GM12878 (cell line): ENCODE data around the gene GPRC5C. TPM values are rescaled to one million over a fixed set of nuclear protein-coding genes. Genes with fewer than 3 reads are reported as not detected.

Source experiments
- ATAC-seq: fragments of 200-7000 bp; cut with Tn5 transposase; 3 replicates; pipeline ENCODE4 v1.9.1; 2020; ENCODE audit warnings: mild to moderate bottlenecking, moderate library complexity
- BruUV-seq: library from RNA; stranded (reverse); fragments of 400-500 nt; replicated peaks from 2 replicates; lab custom pipeline; 2021; lab: Mats Ljungman, UMichigan
- CTCF ChIA-PET: fragments of 300-600 bp; sonication (Branson Sonifier 250); formaldehyde crosslinking; extraction: SDS; loops from one replicate; lab custom pipeline; 2021; ENCODE audit warnings: inconsistent platforms; lab: Yijun Ruan, JAX
- POLR2A ChIA-PET: fragments of 350-600 bp; formaldehyde crosslinking; extraction: SDS; loops from one replicate; lab custom pipeline; 2021; ENCODE audit warnings: inconsistent platforms; lab: Charles Lee
- RAD21 ChIA-PET: fragments of 300-600 bp; sonication (Branson Sonifier 250); formaldehyde crosslinking; loops from one replicate; lab custom pipeline; 2023; ENCODE audit warnings: antibody characterized with exemption; ENCODE audit not compliant: unreplicated experiment; lab: Charles Lee
- SMC1A ChIA-PET: fragments of 300-600 bp; sonication (Branson Sonifier 250); formaldehyde crosslinking; loops from one replicate; lab custom pipeline; 2023; ENCODE audit not compliant: unreplicated experiment, uncharacterized antibody; lab: Charles Lee
- DNase-seq: peaks from one replicate; pipeline ENCODE4 v3.0.0-alpha.2; 2011; ENCODE audit warnings: low read depth, low spot score
- FAIRE-seq: peaks from 3 replicates; lab custom pipeline; 2011; peaks lifted over from hg19 to GRCh38; lab: Jason Lieb, UNC
- H2AFZ ChIP-seq: 2 replicates; pipeline ENCODE4 v1.6.0; 2011; ENCODE audit warnings: low read depth, low read length, control low read depth; ENCODE audit not compliant: control insufficient read depth
- H3K27ac ChIP-seq: 2 replicates; pipeline ENCODE4 v1.5.1; 2011; ENCODE audit warnings: control low read depth; ENCODE audit not compliant: control insufficient read depth, insufficient read depth
- H3K27me3 ChIP-seq, 2 experiments: replicated peaks in 1 of 2; 2 replicates each; pipeline versions ENCODE4 v1.6.0 to v1.6.1; 2011; ENCODE audit warnings: low read length in 1 of 2; ENCODE audit not compliant: control insufficient read depth in 2 of 2, insufficient read depth in 2 of 2
- H3K36me3 ChIP-seq, 2 experiments: 2 replicates each; pipeline ENCODE4 v1.5.1; 2011; ENCODE audit warnings: low read length in 1 of 2; ENCODE audit not compliant: control insufficient read depth in 2 of 2, insufficient read depth in 2 of 2
- H3K4me1 ChIP-seq: 2 replicates; pipeline ENCODE4 v1.6.1; 2011; ENCODE audit warnings: mild to moderate bottlenecking, low read length, moderate library complexity, mixed read lengths; ENCODE audit not compliant: control insufficient read depth, insufficient read depth
- H3K4me2 ChIP-seq: 2 replicates; pipeline ENCODE4 v1.6.0; 2011; ENCODE audit warnings: control low read depth; ENCODE audit not compliant: control insufficient read depth, insufficient read depth
- H3K4me3 ChIP-seq: fragments of 200-600 bp; sonication (generic); 2 replicates; pipeline ENCODE4 v1.5.1; 2016
- H3K79me2 ChIP-seq: 2 replicates; pipeline ENCODE4 v1.6.0; 2011; ENCODE audit warnings: low read length; ENCODE audit not compliant: control insufficient read depth, insufficient read depth
- H3K9ac ChIP-seq: 2 replicates; pipeline ENCODE4 v1.8.0; 2011; ENCODE audit warnings: low read length, control low read depth, mixed read lengths; ENCODE audit not compliant: control insufficient read depth, insufficient read depth
- H3K9me3 ChIP-seq: replicated peaks from 3 replicates; pipeline ENCODE4 v1.5.1; 2011; ENCODE audit warnings: mild to moderate bottlenecking, low read length; ENCODE audit not compliant: control insufficient read depth, insufficient read depth
- H4K20me1 ChIP-seq: 2 replicates; pipeline ENCODE4 v1.6.0; 2011; ENCODE audit not compliant: control insufficient read depth, insufficient read depth
- BACH1 ChIP-seq: fragments of 450-650 bp; IDR thresholded peaks from 2 replicates; pipeline ENCODE4 v1.6.1; 2017; ENCODE audit warnings: mild to moderate bottlenecking, borderline replicate concordance
- CBX5 ChIP-seq: sonication (generic); IDR thresholded peaks from 2 replicates; pipeline ENCODE4 v1.6.1; 2016; ENCODE audit warnings: low read depth, moderate library complexity, mild to moderate bottlenecking, inconsistent platforms
- DPF2 ChIP-seq: fragments of 450-650 bp; IDR thresholded peaks from 2 replicates; pipeline ENCODE4 v1.6.1; 2017; ENCODE audit warnings: mild to moderate bottlenecking
- ESRRA ChIP-seq: IDR thresholded peaks from 2 replicates; pipeline ENCODE4 v1.6.1; 2012; ENCODE audit warnings: mild to moderate bottlenecking, low read length, improper control_type of control experiment
- IKZF2 ChIP-seq, 2 experiments: fragments of 450-650 bp; IDR thresholded peaks; 2 replicates each; pipeline ENCODE4 v1.6.1; 2017; ENCODE audit warnings: mild to moderate bottlenecking in 2 of 2, moderate library complexity in 2 of 2
- MTA2 ChIP-seq: fragments of 450-650 bp; IDR thresholded peaks from 2 replicates; pipeline ENCODE4 v1.6.1; 2016; ENCODE audit warnings: low read depth, mild to moderate bottlenecking, moderate library complexity
- NBN ChIP-seq: fragments of 450-650 bp; IDR thresholded peaks from 2 replicates; pipeline ENCODE4 v1.6.1; 2016
- PAX8 ChIP-seq: fragments of 450-650 bp; IDR thresholded peaks from 2 replicates; pipeline ENCODE4 v1.6.1; 2017; ENCODE audit warnings: mild to moderate bottlenecking, moderate library complexity
- POU2F2 ChIP-seq: IDR thresholded peaks from 3 replicates; pipeline ENCODE4 v1.6.1; 2011; ENCODE audit warnings: low read depth, mild to moderate bottlenecking, low read length, borderline replicate concordance
- RUNX3 ChIP-seq: IDR thresholded peaks from 2 replicates; pipeline ENCODE4 v1.6.1; 2012; ENCODE audit warnings: low read length, inconsistent platforms
- SPI1 ChIP-seq: IDR thresholded peaks from 2 replicates; pipeline ENCODE4 v1.6.1; 2011; ENCODE audit warnings: low read depth, mild to moderate bottlenecking, low read length, moderate library complexity, borderline replicate concordance; ENCODE audit not compliant: insufficient read depth
- STAT1 ChIP-seq: fragments of 450-650 bp; conservative IDR thresholded peaks from 2 replicates; pipeline ENCODE4 v1.6.1; 2014; ENCODE audit warnings: antibody characterized with exemption, mild to moderate bottlenecking
- ZNF217 ChIP-seq: fragments of 450-650 bp; IDR thresholded peaks from 2 replicates; pipeline ENCODE4 v1.6.1; 2017; ENCODE audit warnings: antibody characterized with exemption, mild to moderate bottlenecking
- WGBS: methylation state at CpG from one replicate; pipeline ENCODE4 v1.1.6; 2016; ENCODE audit warnings: low lambda C conversion rate; ENCODE audit not compliant: insufficient replicate concordance, insufficient coverage; ENCODE audit errors: missing lambda C conversion rate; 5-methylcytosine and 5-hydroxymethylcytosine counted together
- in situ Hi-C: fragments of 300-500 bp; cut with MboI; formaldehyde crosslinking; loops from 9 replicates; pipeline ENCODE4 v1.14.3; 2018; ENCODE audit warnings: mixed read lengths
- intact Hi-C: fragments of 100-400 bp; cut with micrococcal nuclease; formaldehyde crosslinking; loops from one replicate; pipeline ENCODE4 v1.14.2; 2022; ENCODE audit not compliant: unreplicated experiment
- polyA plus RNA-seq, 11 experiments: library from polyadenylated mRNA; depleted of rRNA in 4 of 11; unstranded in 6 of 11; stranded (reverse) in 5 of 11; fragments of >200 nt; fragmentation: Nextera tagmentation in 4 of 11; fragmentation: Illumina TruSeq in 1 of 11; extraction: Ambion mirVana in 4 of 11; extraction: Trizol in 1 of 11; gene quantifications; 1 replicate in 1 of 11; 2 replicates in 10 of 11; pipeline versions ENCODE4 v1.2.1 to v1.2.3, GENCODE V29; 2011 to 2016; ENCODE audit warnings: inconsistent platforms in 2 of 11, missing spikeins in 2 of 11, low read depth in 1 of 11
- total RNA-seq, 4 experiments: library from RNA; depleted of rRNA in 3 of 4; stranded (reverse); fragments of >200 nt in 3 of 4; fragmentation: Illumina TruSeq in 1 of 4; extraction: Trizol in 1 of 4; gene quantifications; 2 replicates each; pipeline versions ENCODE4 v1.2.1 to v1.2.3, GENCODE V29; 2013 to 2021
- TF ChIP-seq, protein P1 (sequence below): fragments of 450-650 bp; IDR thresholded peaks from 2 replicates; pipeline ENCODE4 v1.6.1; 2017; ENCODE audit warnings: mild to moderate bottlenecking
- TF ChIP-seq, protein P2 (sequence below): IDR thresholded peaks from 2 replicates; pipeline ENCODE4 v1.6.1; 2012; ENCODE audit warnings: low read depth, low read length, improper control_type of control experiment
- TF ChIP-seq, protein P3 (sequence below): fragments of 450-650 bp; IDR thresholded peaks from 2 replicates; pipeline ENCODE4 v1.6.1; 2017; ENCODE audit warnings: mild to moderate bottlenecking, moderate library complexity

GPRC5C gene
- total and polyA plus RNA-seq, 10 of the 15 experiments (the other 5 are each of a cell fraction or from before 2014, with no cell fraction given), result 0.04 to 1.3 (median 0.36) TPM; not detected in 2

DNA sequence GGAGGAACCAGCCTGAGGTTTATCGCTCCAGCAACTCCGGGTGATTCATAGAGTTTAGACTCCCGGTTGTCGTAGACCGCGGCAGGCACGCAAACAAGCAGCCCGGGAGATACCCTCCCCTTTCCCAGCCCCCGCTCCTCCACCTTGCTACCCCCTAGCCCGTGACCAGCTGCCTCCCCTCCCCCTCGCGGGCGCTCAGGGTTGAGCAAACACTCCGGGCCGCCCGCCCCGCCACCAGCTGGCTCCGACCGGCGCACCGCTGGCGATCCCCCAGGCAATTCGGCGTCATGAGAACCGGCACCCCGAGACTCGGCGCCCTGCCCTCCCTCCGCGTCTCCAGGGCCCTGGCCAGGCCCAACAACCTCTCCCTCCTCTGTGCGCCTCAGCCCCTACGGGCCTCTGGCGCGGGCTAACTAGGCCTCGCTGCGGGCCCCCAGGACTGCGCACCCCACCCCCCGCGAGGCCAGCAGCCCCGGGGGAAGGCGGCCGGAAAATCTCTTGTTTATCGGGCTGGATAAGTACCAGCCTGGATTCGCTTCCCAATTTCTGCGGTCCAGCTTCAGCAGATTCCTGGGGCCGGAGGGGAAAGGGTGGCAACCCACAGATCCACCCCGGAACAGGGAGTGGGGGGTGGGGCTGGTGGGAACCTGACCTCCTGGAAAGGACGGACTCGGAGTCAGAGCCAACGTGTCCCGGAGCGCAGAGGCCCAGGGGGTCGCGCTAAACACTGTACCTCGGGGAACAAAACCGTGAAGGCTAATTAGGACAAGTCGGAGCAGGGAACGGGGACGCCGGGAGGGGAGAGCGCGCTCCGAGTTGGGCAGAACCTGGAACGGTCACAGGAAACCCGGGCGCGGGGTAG is 951 bp upstream of the GPRC5C start:
- Histone ChIP-seq H3K27me3 (peaks cover 3 to 11% of the 10 kb centered on the region in 2 experiments; a peak in 3 of 4 replicates), H3K27ac (no peak overlapping the region; the same call in 1 of the 2 replicates), H3K4me1 (peaks cover 17% of the 10 kb centered on the region), H2AFZ (0 out of 2 replicates have a peak overlapping the region, but pooled peaks have one; percentile 7), H3K9ac (no peak overlapping the region; the same call in 1 of the 2 replicates), H3K4me3 (no peak overlapping the region; the same call in 1 of the 2 replicates), H3K79me2 (no peaks in the 10 kb centered on the region), H3K36me3 (no peaks in the 10 kb centered on the region), H3K9me3 (no peaks in the 10 kb centered on the region; the same call in 2 of the 3 replicates), H4K20me1 (no peaks in the 10 kb centered on the region), H3K4me2 (peak overlapping the region; percentile 89)
- BruUV-seq, result no TSS peak
- peak; percentile 26 for DNase-seq
- ChIA-PET CTCF (interaction anchor here (1.0 to 2.3 kb wide), 6 partner anchors 8 to 52 kb away, joined by 3 to 9 read pairs (median 4); no protein-coding TSS in a partner anchor), SMC1A (interaction anchor here (1.0 to 1.4 kb wide), 5 partner anchors 14 to 50 kb away, joined by 3 to 8 read pairs (median 4); no protein-coding TSS in a partner anchor), POLR2A (interaction anchor here (2.6 kb wide), 1 partner anchor 13 kb away, joined by 11 read pairs; no protein-coding TSS in a partner anchor), RAD21 (interaction anchor here (0.6 to 1.7 kb wide), 8 partner anchors 14 to 104 kb away, joined by 3 to 13 read pairs (median 4); no protein-coding TSS in a partner anchor)
- no peak for FAIRE-seq
- WGBS, result 14% methylated on average over 65 of the region's 67 CpGs
- ATAC-seq, result peak; percentile 79
- intact Hi-C loops (loop anchor here (2.0 kb wide), 1 partner anchor 16 kb away; no protein-coding TSS in a partner anchor), in situ Hi-C loops (no loop called here)
- TF ChIP-seq NBN (0 out of 2 replicates have a peak, but pooled peaks have one; percentile 19), BACH1 (peak; percentile 50; the same call in 1 of the 2 replicates), MTA2 (0 out of 2 replicates have a peak, but pooled peaks have one; percentile 53), PAX8 (no peak), RUNX3 (peak; percentile 49), POU2F2 (no peak), ESRRA (no peak), CBX5 (no peak), STAT1 (no peak), DPF2 (peak; percentile 55; the same call in 1 of the 2 replicates), IKZF2 (IDR thresholded peaks at IDR 0.05) (peak in 1 of 2 experiments; percentile 82; a peak in 3 of 4 replicates), SPI1 (no peak), ZNF217 (no peak)
- TF ChIP-seq, protein P1, sequence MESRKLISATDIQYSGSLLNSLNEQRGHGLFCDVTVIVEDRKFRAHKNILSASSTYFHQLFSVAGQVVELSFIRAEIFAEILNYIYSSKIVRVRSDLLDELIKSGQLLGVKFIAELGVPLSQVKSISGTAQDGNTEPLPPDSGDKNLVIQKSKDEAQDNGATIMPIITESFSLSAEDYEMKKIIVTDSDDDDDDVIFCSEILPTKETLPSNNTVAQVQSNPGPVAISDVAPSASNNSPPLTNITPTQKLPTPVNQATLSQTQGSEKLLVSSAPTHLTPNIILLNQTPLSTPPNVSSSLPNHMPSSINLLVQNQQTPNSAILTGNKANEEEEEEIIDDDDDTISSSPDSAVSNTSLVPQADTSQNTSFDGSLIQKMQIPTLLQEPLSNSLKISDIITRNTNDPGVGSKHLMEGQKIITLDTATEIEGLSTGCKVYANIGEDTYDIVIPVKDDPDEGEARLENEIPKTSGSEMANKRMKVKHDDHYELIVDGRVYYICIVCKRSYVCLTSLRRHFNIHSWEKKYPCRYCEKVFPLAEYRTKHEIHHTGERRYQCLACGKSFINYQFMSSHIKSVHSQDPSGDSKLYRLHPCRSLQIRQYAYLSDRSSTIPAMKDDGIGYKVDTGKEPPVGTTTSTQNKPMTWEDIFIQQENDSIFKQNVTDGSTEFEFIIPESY, result no peak
- TF ChIP-seq, protein P2, sequence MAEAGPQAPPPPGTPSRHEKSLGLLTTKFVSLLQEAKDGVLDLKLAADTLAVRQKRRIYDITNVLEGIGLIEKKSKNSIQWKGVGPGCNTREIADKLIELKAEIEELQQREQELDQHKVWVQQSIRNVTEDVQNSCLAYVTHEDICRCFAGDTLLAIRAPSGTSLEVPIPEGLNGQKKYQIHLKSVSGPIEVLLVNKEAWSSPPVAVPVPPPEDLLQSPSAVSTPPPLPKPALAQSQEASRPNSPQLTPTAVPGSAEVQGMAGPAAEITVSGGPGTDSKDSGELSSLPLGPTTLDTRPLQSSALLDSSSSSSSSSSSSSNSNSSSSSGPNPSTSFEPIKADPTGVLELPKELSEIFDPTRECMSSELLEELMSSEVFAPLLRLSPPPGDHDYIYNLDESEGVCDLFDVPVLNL, result no peak
- TF ChIP-seq, protein P3, sequence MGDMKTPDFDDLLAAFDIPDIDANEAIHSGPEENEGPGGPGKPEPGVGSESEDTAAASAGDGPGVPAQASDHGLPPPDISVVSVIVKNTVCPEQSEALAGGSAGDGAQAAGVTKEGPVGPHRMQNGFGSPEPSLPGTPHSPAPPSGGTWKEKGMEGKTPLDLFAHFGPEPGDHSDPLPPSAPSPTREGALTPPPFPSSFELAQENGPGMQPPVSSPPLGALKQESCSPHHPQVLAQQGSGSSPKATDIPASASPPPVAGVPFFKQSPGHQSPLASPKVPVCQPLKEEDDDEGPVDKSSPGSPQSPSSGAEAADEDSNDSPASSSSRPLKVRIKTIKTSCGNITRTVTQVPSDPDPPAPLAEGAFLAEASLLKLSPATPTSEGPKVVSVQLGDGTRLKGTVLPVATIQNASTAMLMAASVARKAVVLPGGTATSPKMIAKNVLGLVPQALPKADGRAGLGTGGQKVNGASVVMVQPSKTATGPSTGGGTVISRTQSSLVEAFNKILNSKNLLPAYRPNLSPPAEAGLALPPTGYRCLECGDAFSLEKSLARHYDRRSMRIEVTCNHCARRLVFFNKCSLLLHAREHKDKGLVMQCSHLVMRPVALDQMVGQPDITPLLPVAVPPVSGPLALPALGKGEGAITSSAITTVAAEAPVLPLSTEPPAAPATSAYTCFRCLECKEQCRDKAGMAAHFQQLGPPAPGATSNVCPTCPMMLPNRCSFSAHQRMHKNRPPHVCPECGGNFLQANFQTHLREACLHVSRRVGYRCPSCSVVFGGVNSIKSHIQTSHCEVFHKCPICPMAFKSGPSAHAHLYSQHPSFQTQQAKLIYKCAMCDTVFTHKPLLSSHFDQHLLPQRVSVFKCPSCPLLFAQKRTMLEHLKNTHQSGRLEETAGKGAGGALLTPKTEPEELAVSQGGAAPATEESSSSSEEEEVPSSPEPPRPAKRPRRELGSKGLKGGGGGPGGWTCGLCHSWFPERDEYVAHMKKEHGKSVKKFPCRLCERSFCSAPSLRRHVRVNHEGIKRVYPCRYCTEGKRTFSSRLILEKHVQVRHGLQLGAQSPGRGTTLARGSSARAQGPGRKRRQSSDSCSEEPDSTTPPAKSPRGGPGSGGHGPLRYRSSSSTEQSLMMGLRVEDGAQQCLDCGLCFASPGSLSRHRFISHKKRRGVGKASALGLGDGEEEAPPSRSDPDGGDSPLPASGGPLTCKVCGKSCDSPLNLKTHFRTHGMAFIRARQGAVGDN, result 0 out of 2 replicates have a peak, but pooled peaks have one; percentile 40
